Mammary epithelial cell (primary cell): ENCODE measurements around the gene ZNF417.

Experiments used
- EZH2 ChIP-seq: IDR thresholded peaks from 2 replicates; pipeline ENCODE4 v1.6.1; 2012; ENCODE audit warnings: low read length, inconsistent platforms, borderline replicate concordance
- TF ChIP-seq, protein P1 (sequence below), 2 donors: IDR thresholded peaks in 1 of 2; conservative IDR thresholded peaks in 1 of 2; 2 replicates each; pipeline ENCODE4 v1.5.1; 2011 to 2012; ENCODE audit warnings: inconsistent platforms in 2 of 2, low read length in 2 of 2, mild to moderate bottlenecking in 2 of 2, control low read depth in 1 of 2, low read depth in 1 of 2; ENCODE audit not compliant: insufficient read depth in 1 of 2; ENCODE audit errors: extremely low read depth in 1 of 2

DNA sequence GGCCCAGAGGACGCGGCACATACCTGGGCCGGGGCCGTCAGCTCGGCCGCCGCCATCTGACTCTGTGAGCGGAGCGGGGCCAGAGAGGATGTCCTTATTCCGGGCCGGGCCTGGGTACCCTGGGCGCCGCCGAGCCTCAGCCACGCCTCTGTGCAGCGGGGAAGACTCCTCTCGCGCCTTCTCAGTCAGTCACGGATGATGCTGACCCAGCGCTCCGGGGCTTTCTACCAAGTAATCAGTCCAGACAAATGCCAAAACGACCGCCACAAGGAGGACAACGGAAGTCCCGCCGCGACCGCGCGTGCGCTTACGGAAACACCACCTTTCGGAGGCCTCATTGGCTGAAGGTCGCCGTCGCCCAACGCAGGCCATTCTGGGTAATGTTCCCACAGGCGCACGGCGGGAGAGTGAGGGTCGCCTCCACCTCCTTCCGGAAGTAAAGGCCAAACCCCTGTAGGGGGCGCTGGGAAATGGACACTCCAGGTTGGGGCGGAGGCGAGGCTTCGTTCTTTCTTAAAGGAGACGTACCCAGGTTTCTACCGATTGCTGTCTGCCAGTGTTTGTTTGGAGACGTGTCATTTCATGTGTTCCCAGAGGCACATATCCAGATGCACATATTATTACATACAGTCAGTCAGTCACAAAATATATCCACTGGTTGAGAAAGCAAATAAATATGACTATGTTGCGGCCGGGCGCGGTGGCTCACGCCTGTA is 31.2 kb upstream of the ZNF417 start, which contains the start of gene ZNF256:
- TF ChIP-seq, protein P1, sequence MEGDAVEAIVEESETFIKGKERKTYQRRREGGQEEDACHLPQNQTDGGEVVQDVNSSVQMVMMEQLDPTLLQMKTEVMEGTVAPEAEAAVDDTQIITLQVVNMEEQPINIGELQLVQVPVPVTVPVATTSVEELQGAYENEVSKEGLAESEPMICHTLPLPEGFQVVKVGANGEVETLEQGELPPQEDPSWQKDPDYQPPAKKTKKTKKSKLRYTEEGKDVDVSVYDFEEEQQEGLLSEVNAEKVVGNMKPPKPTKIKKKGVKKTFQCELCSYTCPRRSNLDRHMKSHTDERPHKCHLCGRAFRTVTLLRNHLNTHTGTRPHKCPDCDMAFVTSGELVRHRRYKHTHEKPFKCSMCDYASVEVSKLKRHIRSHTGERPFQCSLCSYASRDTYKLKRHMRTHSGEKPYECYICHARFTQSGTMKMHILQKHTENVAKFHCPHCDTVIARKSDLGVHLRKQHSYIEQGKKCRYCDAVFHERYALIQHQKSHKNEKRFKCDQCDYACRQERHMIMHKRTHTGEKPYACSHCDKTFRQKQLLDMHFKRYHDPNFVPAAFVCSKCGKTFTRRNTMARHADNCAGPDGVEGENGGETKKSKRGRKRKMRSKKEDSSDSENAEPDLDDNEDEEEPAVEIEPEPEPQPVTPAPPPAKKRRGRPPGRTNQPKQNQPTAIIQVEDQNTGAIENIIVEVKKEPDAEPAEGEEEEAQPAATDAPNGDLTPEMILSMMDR (conservative IDR thresholded peaks at IDR 0.05 in 1 of 2, IDR thresholded peaks at IDR 0.05 in 1 of 2; ENCODE audit: extremely low read depth in 1 of 2, insufficient read depth in 1 of 2, low read depth in 1 of 2, low read length in 2 of 2): peak; percentile 36 to 59
- no peak for TF ChIP-seq EZH2
